ENCODE data around the gene HNRNPA1L2.
"Not testable (repeated sequence)": the region's sequence is repeated elsewhere in the genome, so short reads cannot be mapped to it uniquely, and the experiment has no call there.

Gene HNRNPA1L2

GRCh38 chr13:52646967-52647366 lies 4.7 kb downstream of the HNRNPA1L2 start:
- DNase-seq (ENCODE audit: low spot score) = no peak

- no peak for DNase-seq (ENCODE audit: low spot score)
Measured at GRCh38 chr13:52650731-52651130, 8.5 kb downstream of the HNRNPA1L2 start.

- DNase-seq (ENCODE audit: low spot score) = no peak
Measured at GRCh38 chr13:52651897-52652195, 9.6 kb downstream of the HNRNPA1L2 start.

GRCh38 chr13:52652196-52652979 lies 10.2 kb downstream of the HNRNPA1L2 start, which contains the start of gene SUGT1:
Gene SUGT1, plus strand, starts transcription at chr13:52652836. Its CDS starts 85 bp downstream, at chr13:52652921.
- peak; percentile 90 for DNase-seq (ENCODE audit: low spot score)

DNA sequence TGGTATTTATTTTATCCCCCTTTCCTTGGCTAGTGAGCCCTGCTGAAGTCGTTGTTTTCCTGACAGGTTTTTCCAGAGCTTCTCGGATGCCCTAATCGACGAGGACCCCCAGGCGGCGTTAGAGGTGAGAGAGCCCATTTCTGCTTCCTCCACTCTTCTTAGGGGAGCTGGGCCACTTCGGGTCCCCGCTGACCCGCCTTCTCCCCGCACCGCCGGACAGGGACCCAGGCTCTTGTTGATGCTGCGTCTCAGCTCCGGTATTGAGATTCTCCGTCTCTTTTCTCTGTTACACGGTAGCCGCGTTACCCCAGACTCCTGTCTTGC lies 10.7 kb downstream of the HNRNPA1L2 start:
- DNase-seq (ENCODE audit: low spot score) = peak; percentile 17

- DNase-seq (ENCODE audit: low spot score) = no peak
Measured at GRCh38 chr13:52659340-52659739, 17.1 kb downstream of the HNRNPA1L2 start.

DNA sequence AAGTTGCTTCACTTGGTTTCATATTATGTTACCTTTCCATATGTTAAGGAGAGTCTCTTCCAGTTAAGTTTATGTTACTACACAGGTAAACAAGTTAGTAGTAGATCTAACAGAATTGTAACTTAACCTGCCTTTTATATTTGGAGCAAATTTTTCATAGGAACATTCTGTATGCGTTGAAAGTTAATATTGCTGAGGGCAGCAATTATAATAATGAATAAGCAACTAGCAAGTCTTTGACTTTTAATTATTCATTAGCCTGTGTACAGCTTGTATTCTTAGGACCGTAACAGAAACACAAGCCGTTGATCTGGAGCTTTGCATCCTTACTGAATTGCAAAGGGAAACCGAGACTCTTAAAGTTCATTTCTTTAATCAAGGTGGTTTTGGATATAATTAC lies 22.0 kb downstream of the HNRNPA1L2 start:
- DNase-seq (ENCODE audit: low spot score) = no peak

DNA sequence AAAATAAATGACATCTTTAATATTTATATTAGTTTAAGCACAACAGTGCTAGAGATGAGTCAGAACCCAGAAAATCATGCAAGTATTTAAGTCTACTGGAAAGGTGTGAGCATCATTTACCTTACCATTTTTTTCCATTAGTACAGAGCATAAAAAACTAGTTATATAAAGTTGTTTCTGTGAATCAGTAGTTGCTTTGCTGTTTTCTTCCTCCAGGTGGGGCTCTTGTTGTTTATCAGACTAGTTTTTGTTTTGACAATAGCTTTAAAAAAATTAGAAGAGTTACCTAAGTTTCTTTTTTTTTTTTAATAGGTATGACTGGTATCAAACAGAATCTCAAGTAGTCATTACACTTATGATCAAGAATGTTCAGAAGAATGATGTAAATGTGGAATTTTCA lies 23.1 kb downstream of the HNRNPA1L2 start:
- DNase-seq (ENCODE audit: low spot score) = no peak

DNA sequence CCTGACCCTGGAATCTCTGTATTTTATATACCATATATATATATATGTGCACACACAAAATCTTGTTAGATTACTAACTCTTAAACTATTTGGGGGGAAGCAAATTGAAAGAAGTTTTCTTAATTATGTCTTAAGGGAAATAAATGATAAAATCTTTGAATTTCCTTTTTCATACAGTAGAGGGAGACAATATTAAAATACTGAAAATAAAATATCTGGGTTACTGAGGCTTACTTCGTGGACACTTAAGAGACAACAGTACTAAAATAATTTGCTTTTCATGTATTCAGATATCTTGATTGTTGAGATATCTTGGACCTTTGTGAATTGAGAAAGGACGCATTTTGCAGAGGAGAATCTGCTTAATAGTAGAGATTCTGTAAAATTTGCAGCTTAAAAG lies 27.4 kb downstream of the HNRNPA1L2 start:
- no peak for DNase-seq (ENCODE audit: low spot score)

DNA sequence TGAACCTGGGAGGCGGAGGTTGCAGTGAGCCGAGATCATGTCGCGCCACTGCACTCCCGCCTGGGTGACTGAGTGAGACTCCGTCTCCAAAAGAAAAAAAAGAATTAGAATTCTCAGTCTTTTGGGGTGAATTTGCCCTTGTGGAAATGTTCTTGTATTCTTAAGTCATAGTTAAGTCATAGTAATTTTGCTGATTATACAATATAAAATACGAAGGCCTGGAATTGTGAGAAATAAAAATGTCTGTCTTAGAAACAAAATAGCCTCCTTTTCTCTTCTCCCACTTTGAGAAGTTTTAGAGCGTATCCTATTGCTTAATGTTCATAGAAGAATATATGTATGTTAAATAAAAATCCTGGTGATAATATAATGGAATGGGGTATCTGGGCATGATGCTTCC lies 28.5 kb downstream of the HNRNPA1L2 start:
- DNase-seq (ENCODE audit: low spot score) = no peak

DNA sequence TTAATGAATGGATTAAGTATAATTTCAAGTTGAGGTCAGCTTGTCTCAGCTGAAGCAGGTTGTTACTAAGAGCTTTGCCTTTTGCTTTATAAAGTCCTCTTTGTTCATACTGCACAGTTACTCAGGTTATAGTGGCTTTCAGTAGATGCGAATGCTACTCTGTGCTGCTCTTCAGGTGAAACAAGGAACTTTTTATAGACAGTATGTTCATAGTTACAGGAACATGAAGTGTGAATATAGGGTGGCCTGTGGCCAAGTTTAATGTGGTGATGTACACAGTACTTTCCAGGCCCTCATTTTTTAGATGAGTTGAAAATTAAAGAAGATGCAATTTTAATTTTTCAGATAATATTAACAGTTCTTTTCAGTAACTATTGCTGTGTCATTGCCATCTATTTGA lies 31.2 kb downstream of the HNRNPA1L2 start:
- no peak for DNase-seq (ENCODE audit: low spot score)

GRCh38 chr13:52677823-52678222 lies 35.6 kb downstream of the HNRNPA1L2 start:
- DNase-seq (ENCODE audit: low spot score) = no peak

- not testable (repeated sequence) for DNase-seq (ENCODE audit: low spot score)
Measured at GRCh38 chr13:52685806-52686205, 43.6 kb downstream of the HNRNPA1L2 start.

DNA sequence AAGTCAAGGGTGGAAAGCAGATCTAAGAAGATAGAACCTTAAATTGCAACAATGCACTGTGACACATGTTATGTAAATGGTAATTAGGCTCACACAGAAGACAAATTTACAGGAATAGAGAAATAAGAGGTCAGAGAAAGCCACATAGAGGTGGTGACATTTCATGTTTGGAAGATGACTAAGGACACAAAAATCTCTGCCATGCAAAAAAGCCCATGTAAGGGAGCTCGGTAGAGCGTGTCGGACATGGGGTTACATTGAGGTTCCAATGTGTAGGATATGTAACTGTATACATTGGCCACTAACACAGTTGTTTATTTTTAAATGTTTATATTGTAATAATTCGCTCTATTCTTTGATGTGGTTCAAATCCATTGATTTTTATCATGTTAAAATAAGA lies 44.1 kb downstream of the HNRNPA1L2 start:
- no peak for DNase-seq (ENCODE audit: low spot score)

All from AG08396 (cell line).